Measurements from ENCODE around the gene FUT2. TPM values are rescaled to one million over a fixed set of nuclear protein-coding genes. Genes with fewer than 3 reads are reported as not detected.
A peak's percentile ranks its signal among the peaks of the same experiment; 100 is the strongest.
"Not testable (repeated sequence)": the region's sequence is repeated elsewhere in the genome, so short reads cannot be mapped to it uniquely, and the experiment has no call there.

FUT2 gene
- total RNA-seq, 1 donor from 2014 or later, result not detected

- peaks cover 5% of the 10 kb centered on the region for H3K4me1 Mint-ChIP-seq (ENCODE audit: low read depth)
- no peak overlapping the region for H3K27ac Mint-ChIP-seq
- H3K36me3 Mint-ChIP-seq (ENCODE audit: low read depth), result no peaks in the 10 kb centered on the region
- intact Hi-C loops (cut with micrococcal nuclease), result no loop called here
- H3K4me3 Mint-ChIP-seq (ENCODE audit: low read depth), result no peak overlapping the region
- DNase-seq (ENCODE audit: low spot score), result no peak
- H3K27me3 Mint-ChIP-seq (ENCODE audit: low read depth), result no peaks in the 10 kb centered on the region
- peaks cover 4% of the 10 kb centered on the region for H3K9me3 Mint-ChIP-seq
These were observed 21.5 kb upstream of the FUT2 start for GRCh38 chr19:48674216-48674809.

DNA sequence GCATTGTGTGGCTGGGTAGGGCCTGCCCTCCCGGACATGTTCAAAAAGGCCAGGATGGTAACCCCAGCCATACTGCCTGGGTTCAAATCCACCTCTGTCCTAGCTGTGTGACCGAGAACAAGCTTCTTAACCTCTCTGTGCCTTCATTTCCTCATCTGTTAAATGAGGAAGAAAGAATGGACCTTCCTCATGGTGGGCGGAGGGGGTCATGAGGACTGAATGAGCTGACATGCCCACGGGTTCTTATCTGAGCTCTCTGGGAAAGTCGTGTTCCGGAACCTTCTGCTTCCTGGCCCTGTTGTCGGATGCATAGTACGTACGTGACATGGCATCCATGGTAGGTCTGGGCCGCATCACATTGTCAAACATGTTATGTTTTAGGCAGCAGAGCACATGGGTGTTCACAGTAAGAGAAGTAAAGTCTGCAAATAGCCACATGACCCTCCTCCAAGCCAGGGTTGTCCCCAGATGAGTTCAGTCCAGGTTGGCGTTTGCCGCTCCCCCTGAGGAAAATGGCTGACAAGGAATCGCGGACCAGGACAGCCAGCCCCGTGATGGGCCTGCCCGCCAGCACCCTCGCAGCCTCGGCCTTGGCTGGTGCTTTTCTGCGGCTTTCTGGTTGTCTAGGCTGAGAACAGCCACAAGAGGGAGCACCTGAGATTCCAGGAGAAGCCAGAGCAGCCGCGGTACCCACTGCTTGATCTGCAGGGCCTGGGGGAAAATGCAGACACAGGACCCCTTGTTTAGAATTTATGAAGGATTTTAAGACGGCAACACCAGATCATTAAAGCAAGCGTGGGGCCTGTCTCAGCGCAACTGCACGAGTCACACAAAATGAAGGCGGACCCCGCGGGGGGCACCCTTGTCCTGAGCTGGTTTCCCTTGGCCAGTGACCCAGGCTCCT is 20.6 kb upstream of the FUT2 start:
- Mint-ChIP-seq H3K27ac (no peak overlapping the region), H3K9me3 (no peaks in the 10 kb centered on the region), H3K4me3 (ENCODE audit: low read depth) (no peak overlapping the region), H3K27me3 (ENCODE audit: low read depth) (no peaks in the 10 kb centered on the region), H3K4me1 (ENCODE audit: low read depth) (peaks cover 5% of the 10 kb centered on the region), H3K36me3 (ENCODE audit: low read depth) (no peaks in the 10 kb centered on the region)
- intact Hi-C loops (cut with micrococcal nuclease), result no loop called here
- DNase-seq (ENCODE audit: low spot score), result peak; percentile 65

- no peak for DNase-seq (ENCODE audit: low spot score)
- Mint-ChIP-seq H3K27me3 (ENCODE audit: low read depth) (no peaks in the 10 kb centered on the region), H3K9me3 (no peaks in the 10 kb centered on the region), H3K4me1 (ENCODE audit: low read depth) (peaks cover 5% of the 10 kb centered on the region), H3K27ac (no peak overlapping the region), H3K4me3 (ENCODE audit: low read depth) (no peak overlapping the region), H3K36me3 (ENCODE audit: low read depth) (no peaks in the 10 kb centered on the region)
- intact Hi-C loops (cut with micrococcal nuclease), result no loop called here
These were observed 19.3 kb upstream of the FUT2 start for GRCh38 chr19:48676487-48676886.

- Mint-ChIP-seq H3K4me1 (ENCODE audit: low read depth) (peaks cover 5% of the 10 kb centered on the region), H3K36me3 (ENCODE audit: low read depth) (no peaks in the 10 kb centered on the region), H3K27me3 (ENCODE audit: low read depth) (no peaks in the 10 kb centered on the region), H3K9me3 (no peaks in the 10 kb centered on the region), H3K4me3 (ENCODE audit: low read depth) (no peak overlapping the region), H3K27ac (no peak overlapping the region)
- DNase-seq (ENCODE audit: low spot score), result no peak
- intact Hi-C loops (cut with micrococcal nuclease), result no loop called here
These were observed 18.9 kb upstream of the FUT2 start for GRCh38 chr19:48676887-48677286.

GRCh38 chr19:48678201-48678600 is 17.6 kb upstream of the FUT2 start:
- H3K9me3 Mint-ChIP-seq, result no peaks in the 10 kb centered on the region
- H3K4me3 Mint-ChIP-seq (ENCODE audit: low read depth), result no peak overlapping the region
- no peaks in the 10 kb centered on the region for H3K36me3 Mint-ChIP-seq (ENCODE audit: low read depth)
- intact Hi-C loops (cut with micrococcal nuclease), result no loop called here
- no peak for DNase-seq (ENCODE audit: low spot score)
- H3K4me1 Mint-ChIP-seq (ENCODE audit: low read depth), result peaks cover 5% of the 10 kb centered on the region
- H3K27me3 Mint-ChIP-seq (ENCODE audit: low read depth), result no peaks in the 10 kb centered on the region
- no peak overlapping the region for H3K27ac Mint-ChIP-seq

DNA sequence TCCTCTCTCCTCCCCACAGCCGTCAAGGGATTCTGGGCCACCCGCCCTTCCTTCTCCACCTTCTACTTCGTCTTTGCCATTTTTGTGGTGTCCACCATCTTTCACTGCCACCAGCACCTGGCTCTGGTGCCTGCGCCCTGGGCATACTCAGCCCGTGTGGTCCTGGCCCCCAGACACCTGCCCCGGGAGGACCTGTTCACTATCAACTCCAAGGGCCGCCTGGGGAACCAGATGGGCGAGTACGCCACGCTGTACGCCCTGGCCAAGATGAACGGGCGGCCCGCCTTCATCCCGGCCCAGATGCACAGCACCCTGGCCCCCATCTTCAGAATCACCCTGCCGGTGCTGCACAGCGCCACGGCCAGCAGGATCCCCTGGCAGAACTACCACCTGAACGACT is 15.8 kb upstream of the FUT2 start:
- H3K27ac Mint-ChIP-seq; DNase-seq (ENCODE audit: low spot score); H3K36me3 Mint-ChIP-seq (ENCODE audit: low read depth); intact Hi-C loops (cut with micrococcal nuclease); H3K4me3 Mint-ChIP-seq (ENCODE audit: low read depth); H3K9me3 Mint-ChIP-seq; H3K27me3 Mint-ChIP-seq (ENCODE audit: low read depth); H3K4me1 Mint-ChIP-seq (ENCODE audit: low read depth): not testable (repeated sequence)

DNA sequence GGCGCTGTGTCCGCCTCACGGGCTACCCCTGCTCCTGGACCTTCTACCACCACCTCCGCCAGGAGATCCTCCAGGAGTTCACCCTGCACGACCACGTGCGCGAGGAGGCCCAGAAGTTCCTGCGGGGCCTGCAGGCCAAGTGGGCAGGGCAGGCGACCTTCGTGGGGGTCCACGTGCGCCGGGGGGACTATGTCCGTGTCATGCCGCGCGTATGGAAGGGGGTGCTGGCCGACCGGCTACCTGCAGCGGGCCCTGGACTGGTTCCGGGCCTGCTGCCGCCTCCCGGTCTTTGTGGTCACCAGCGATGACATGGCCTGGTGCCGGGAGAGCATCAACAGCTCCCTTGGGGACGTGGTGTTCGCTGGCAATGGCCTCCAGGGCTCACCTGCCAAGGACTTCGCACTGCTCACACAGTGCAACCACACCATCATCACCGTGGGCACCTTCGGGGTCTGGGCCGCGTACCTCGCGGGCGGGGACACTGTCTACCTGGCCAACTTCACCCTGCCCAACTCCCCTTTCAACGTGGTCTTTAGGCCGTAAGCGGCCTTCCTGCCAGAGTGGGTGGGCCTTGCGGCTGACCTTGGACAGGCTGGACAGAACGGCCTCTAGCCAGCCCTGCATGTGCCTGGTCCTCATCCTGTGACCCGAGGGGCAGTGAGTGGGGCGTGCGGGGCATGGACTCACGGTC is 15.2 kb upstream of the FUT2 start:
- intact Hi-C loops (cut with micrococcal nuclease), result no loop called here
- Mint-ChIP-seq H3K4me1 (ENCODE audit: low read depth) (no peaks in the 10 kb centered on the region), H3K4me3 (ENCODE audit: low read depth) (no peak overlapping the region), H3K27me3 (ENCODE audit: low read depth) (no peaks in the 10 kb centered on the region), H3K36me3 (ENCODE audit: low read depth) (no peaks in the 10 kb centered on the region), H3K9me3 (no peaks in the 10 kb centered on the region), H3K27ac (no peak overlapping the region)
- DNase-seq (ENCODE audit: low spot score), result no peak

DNA sequence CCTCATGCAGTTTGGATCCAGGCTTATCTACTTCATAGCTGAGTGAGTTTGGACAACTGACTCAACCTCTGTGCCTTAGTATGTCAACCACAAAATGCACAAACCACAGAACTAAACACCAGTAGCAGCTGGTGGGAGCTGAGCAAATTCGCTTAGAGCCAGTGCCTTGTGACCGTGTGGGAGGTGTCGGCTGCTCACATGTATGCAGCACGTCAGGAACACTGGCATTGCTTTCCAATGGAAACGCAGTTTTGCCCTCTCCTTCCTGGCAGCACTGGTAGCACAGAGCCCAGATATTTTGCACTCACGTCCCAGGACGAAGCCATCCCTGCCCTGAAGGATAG is 14.7 kb upstream of the FUT2 start:
- intact Hi-C loops (cut with micrococcal nuclease), result no loop called here
- H3K4me1 Mint-ChIP-seq (ENCODE audit: low read depth), result no peaks in the 10 kb centered on the region
- no peaks in the 10 kb centered on the region for H3K9me3 Mint-ChIP-seq
- no peaks in the 10 kb centered on the region for H3K36me3 Mint-ChIP-seq (ENCODE audit: low read depth)
- no peaks in the 10 kb centered on the region for H3K27me3 Mint-ChIP-seq (ENCODE audit: low read depth)
- no peak overlapping the region for H3K27ac Mint-ChIP-seq
- DNase-seq (ENCODE audit: low spot score), result no peak
- no peak overlapping the region for H3K4me3 Mint-ChIP-seq (ENCODE audit: low read depth)

DNA sequence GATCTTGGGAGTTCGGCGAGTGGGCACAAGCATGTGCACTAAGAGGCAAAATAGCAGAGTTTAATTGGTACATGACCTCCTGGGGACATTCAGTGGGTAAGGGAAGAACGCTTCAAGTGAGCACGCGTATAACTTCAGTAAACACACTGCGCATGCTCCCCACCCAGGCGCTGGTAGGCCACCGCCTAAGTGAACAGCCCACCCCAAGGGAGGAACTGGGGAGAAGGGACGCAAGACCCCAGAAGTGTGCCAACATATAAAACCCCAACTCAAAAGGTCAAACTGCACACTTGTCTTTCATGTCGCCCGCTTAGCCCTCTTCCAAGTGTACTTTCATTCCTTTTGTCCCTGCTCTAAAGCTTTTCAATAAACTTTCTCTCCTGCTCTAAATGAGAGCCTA is 12.4 kb upstream of the FUT2 start:
- H3K27ac Mint-ChIP-seq, result no peak overlapping the region
- no peaks in the 10 kb centered on the region for H3K27me3 Mint-ChIP-seq (ENCODE audit: low read depth)
- no peak for DNase-seq (ENCODE audit: low spot score)

GRCh38 chr19:48685583-48685982 is 10.2 kb upstream of the FUT2 start:
- no peaks in the 10 kb centered on the region for H3K36me3 Mint-ChIP-seq (ENCODE audit: low read depth)
- H3K4me1 Mint-ChIP-seq (ENCODE audit: low read depth), result no peaks in the 10 kb centered on the region
- no peaks in the 10 kb centered on the region for H3K9me3 Mint-ChIP-seq
- no peaks in the 10 kb centered on the region for H3K27me3 Mint-ChIP-seq (ENCODE audit: low read depth)
- no peak overlapping the region for H3K4me3 Mint-ChIP-seq (ENCODE audit: low read depth)
- H3K27ac Mint-ChIP-seq, result no peak overlapping the region
- intact Hi-C loops (cut with micrococcal nuclease), result no loop called here
- DNase-seq (ENCODE audit: low spot score), result no peak

More for the DNA sequence above, 12.4 kb upstream of the FUT2 start:
- Mint-ChIP-seq H3K9me3 (no peaks in the 10 kb centered on the region), H3K4me3 (ENCODE audit: low read depth) (no peak overlapping the region), H3K4me1 (ENCODE audit: low read depth) (no peaks in the 10 kb centered on the region), H3K36me3 (ENCODE audit: low read depth) (no peaks in the 10 kb centered on the region)
- intact Hi-C loops (cut with micrococcal nuclease), result no loop called here

DNA sequence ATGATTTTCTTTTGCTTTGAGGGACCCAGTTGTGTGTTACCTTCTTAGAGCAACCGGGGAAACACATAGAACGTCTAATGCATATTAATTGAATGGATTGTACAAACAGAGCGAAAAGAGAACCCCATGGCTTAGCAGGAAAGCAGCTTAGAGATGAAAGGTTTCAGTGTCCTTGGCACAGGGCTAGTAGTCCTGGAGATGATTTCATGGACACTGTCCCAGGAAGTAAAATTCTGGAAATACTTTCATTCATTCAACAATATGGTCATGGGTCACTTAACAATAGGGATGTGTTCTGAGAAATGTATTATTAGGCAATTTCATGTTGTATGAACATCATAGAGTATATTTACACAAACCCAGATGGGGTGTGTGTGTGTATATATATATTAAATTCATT is 9.7 kb upstream of the FUT2 start:
- Mint-ChIP-seq H3K27me3 (ENCODE audit: low read depth) (no peaks in the 10 kb centered on the region), H3K4me3 (ENCODE audit: low read depth) (no peak overlapping the region), H3K36me3 (ENCODE audit: low read depth) (no peaks in the 10 kb centered on the region), H3K9me3 (no peaks in the 10 kb centered on the region), H3K4me1 (ENCODE audit: low read depth) (no peaks in the 10 kb centered on the region), H3K27ac (no peak overlapping the region)
- intact Hi-C loops (cut with micrococcal nuclease), result no loop called here
- no peak for DNase-seq (ENCODE audit: low spot score)

DNA sequence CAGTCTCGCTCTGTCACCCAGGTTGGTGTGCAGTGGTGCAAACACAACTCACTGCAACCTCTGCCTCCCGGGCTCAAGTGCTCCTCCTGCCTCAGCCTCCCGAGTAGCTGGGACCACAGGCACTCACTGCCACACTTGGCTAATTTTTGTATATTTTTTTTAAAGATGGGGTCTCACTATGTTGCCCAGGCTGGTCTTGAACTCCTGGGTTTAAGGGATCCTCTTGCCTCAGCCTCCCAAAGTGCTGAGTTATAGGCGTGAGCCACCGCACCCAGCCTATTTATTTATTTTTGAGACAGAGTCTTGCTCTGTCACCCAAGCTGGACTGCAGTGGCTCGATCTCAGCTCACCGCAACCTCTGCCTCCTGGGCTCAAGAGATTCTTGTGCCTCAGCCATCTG is 9.1 kb upstream of the FUT2 start:
- H3K4me3 Mint-ChIP-seq (ENCODE audit: low read depth); H3K36me3 Mint-ChIP-seq (ENCODE audit: low read depth); H3K27me3 Mint-ChIP-seq (ENCODE audit: low read depth); H3K9me3 Mint-ChIP-seq; H3K27ac Mint-ChIP-seq; DNase-seq (ENCODE audit: low spot score); H3K4me1 Mint-ChIP-seq (ENCODE audit: low read depth); intact Hi-C loops (cut with micrococcal nuclease): not testable (repeated sequence)

DNA sequence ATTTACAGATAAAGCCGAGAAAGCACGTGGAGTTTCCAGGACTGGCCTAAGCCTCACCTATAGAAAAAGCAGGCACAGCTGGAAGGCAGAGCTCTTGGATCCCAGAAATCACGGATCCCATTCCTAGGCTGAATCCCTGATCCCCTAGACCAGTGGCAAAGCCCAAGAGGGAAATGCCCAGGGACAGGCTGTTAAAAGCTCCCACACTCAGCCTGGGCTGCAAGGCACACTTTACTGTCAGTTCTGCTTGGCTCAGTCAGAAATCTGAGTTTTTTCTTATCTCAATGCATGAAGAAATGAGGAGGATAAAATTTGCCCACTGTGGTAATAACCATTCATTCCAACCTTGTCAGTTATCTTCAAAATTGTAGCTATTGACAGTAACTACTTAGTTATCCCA is 8.0 kb upstream of the FUT2 start:
- H3K27me3 Mint-ChIP-seq (ENCODE audit: low read depth), result no peaks in the 10 kb centered on the region
- intact Hi-C loops (cut with micrococcal nuclease), result no loop called here
- H3K27ac Mint-ChIP-seq, result no peak overlapping the region
- H3K9me3 Mint-ChIP-seq, result no peaks in the 10 kb centered on the region
- no peak for DNase-seq (ENCODE audit: low spot score)
- no peak overlapping the region for H3K4me3 Mint-ChIP-seq (ENCODE audit: low read depth)
- no peaks in the 10 kb centered on the region for H3K36me3 Mint-ChIP-seq (ENCODE audit: low read depth)
- H3K4me1 Mint-ChIP-seq (ENCODE audit: low read depth), result no peaks in the 10 kb centered on the region

All from activated T-helper 2 cell treated with anti-CD3 and anti-CD28 coated beads, Interferon-gamma antibody, Interleukin-2, Interleukin-4, amounts not matched to agents 10 μg/mL and 5 μg/mL and 100 μg/mL, durations not matched to agents 14 hours and 24 hours and 36 hours (primary cell).